H1 (cell line): ENCODE measurements around the gene RSPH9. TPM values are rescaled to one million over a fixed set of nuclear protein-coding genes. Genes with fewer than 3 reads are reported as not detected.

Experiments used
- CTCF ChIA-PET: fragments of 300-600 bp; sonication (Branson Sonifier 250); formaldehyde crosslinking; loops from one replicate; lab custom pipeline; 2021; ENCODE audit not compliant: partially characterized antibody; lab: Charles Lee
- POLR2A ChIA-PET: fragments of 300-600 bp; sonication (Branson Sonifier 250); formaldehyde crosslinking; loops from one replicate; lab custom pipeline; 2021; ENCODE audit warnings: inconsistent platforms; ENCODE audit not compliant: partially characterized antibody; lab: Charles Lee
- DNase-seq, 2 experiments: peaks; one replicate each; pipeline versions ENCODE4 v3.0.0 to v3.0.0-alpha.2; 2010 to 2022; ENCODE audit warnings: low spot score in 2 of 2, low read depth in 1 of 2, mixed read lengths in 1 of 2
- FAIRE-seq: peaks from 2 replicates; lab custom pipeline; 2011; peaks lifted over from hg19 to GRCh38; lab: Jason Lieb, UNC
- H2AFZ ChIP-seq: 2 replicates; pipeline ENCODE4 v1.8.1; 2012; ENCODE audit warnings: low read length, inconsistent platforms
- H2AK5ac ChIP-seq: 2 replicates; pipeline ENCODE4 v1.6.1; 2013; ENCODE audit warnings: low read depth, low read length
- H2BK120ac ChIP-seq: replicated peaks from 2 replicates; pipeline ENCODE3; 2013; ENCODE audit warnings: low read depth, low read length, inconsistent platforms
- H2BK12ac ChIP-seq: 2 replicates; pipeline ENCODE4 v1.6.1; 2013; ENCODE audit warnings: low read depth, low read length
- H2BK15ac ChIP-seq: 2 replicates; pipeline ENCODE4 v1.6.1; 2013; ENCODE audit warnings: low read length
- H2BK20ac ChIP-seq: 2 replicates; pipeline ENCODE4 v1.6.1; 2013; ENCODE audit warnings: low read length
- H2BK5ac ChIP-seq: 2 replicates; pipeline ENCODE4 v1.6.1; 2013; ENCODE audit warnings: low read depth, low read length
- H3K14ac ChIP-seq: 2 replicates; pipeline ENCODE4 v1.6.1; 2013; ENCODE audit warnings: inconsistent platforms; ENCODE audit not compliant: insufficient read length
- H3K18ac ChIP-seq: 2 replicates; pipeline ENCODE4 v1.6.1; 2013; ENCODE audit warnings: low read length; ENCODE audit errors: extremely low read depth
- H3K23ac ChIP-seq: 2 replicates; pipeline ENCODE4 v1.6.1; 2013; ENCODE audit warnings: inconsistent platforms; ENCODE audit not compliant: insufficient read length
- H3K23me2 ChIP-seq: 2 replicates; pipeline ENCODE4 v1.6.1; 2013; ENCODE audit warnings: low read depth, low read length
- H3K27ac ChIP-seq: 2 replicates; pipeline ENCODE4 v1.6.1; 2011; ENCODE audit warnings: low read depth, low read length, inconsistent platforms
- H3K27me3 ChIP-seq, 4 experiments: replicated peaks in 1 of 4; 1 replicate in 1 of 4; 2 replicates in 3 of 4; pipeline versions ENCODE4 v1.6.1 to v1.8.1; 2011 to 2013; ENCODE audit warnings: low read length in 3 of 4, mild to moderate bottlenecking in 3 of 4, inconsistent platforms in 2 of 4, mixed read lengths in 2 of 4, moderate library complexity in 1 of 4; ENCODE audit not compliant: control insufficient read depth in 3 of 4, insufficient read depth in 3 of 4; ENCODE audit errors: extremely low read depth in 1 of 4
- H3K36me3 ChIP-seq, 4 experiments: 2 replicates each; pipeline versions ENCODE4 v1.6.1 to v1.8.1; 2011 to 2013; ENCODE audit warnings: mild to moderate bottlenecking in 4 of 4, low read length in 3 of 4, moderate library complexity in 2 of 4, control low read depth in 1 of 4, inconsistent platforms in 1 of 4; ENCODE audit not compliant: insufficient read depth in 4 of 4, control insufficient read depth in 2 of 4
- H3K4ac ChIP-seq: replicated peaks from 2 replicates; pipeline ENCODE3; 2013; ENCODE audit warnings: low read length, low read depth, mixed read lengths, inconsistent platforms; ENCODE audit not compliant: insufficient read length
- H3K4me1 ChIP-seq, 4 experiments: replicated peaks in 1 of 4; 1 replicate in 1 of 4; 2 replicates in 3 of 4; pipeline versions ENCODE4 v1.6.1 to v1.8.1; 2011 to 2013; ENCODE audit warnings: low read length in 3 of 4, inconsistent platforms in 2 of 4, mixed read lengths in 1 of 4; ENCODE audit not compliant: insufficient read depth in 4 of 4, control insufficient read depth in 3 of 4
- H3K4me2 ChIP-seq, 2 experiments: 2 replicates each; pipeline versions ENCODE4 v1.6.1 to v1.8.1; 2011 to 2013; ENCODE audit warnings: low read depth in 2 of 2, low read length in 2 of 2, control low read depth in 1 of 2, inconsistent platforms in 1 of 2, mild to moderate bottlenecking in 1 of 2; ENCODE audit not compliant: insufficient read depth in 1 of 2
- H3K4me3 ChIP-seq, 4 experiments: fragments of 200-600, 300-600 bp in 1 of 4; sonication (generic), shearing (Covaris generic), sonication (Bioruptor Twin) in 1 of 4; 2 replicates each; pipeline versions ENCODE4 v1.5.1 to v1.8.1; 2011 to 2016; ENCODE audit warnings: low read length in 4 of 4, low read depth in 3 of 4, control low read depth in 2 of 4, inconsistent platforms in 2 of 4, mild to moderate bottlenecking in 2 of 4, mixed read lengths in 1 of 4, moderate library complexity in 1 of 4; ENCODE audit not compliant: insufficient read depth in 2 of 4; ENCODE audit errors: extremely low read depth in 1 of 4
- H3K56ac ChIP-seq: replicated peaks from 2 replicates; pipeline ENCODE3; 2013; ENCODE audit warnings: low read depth, mild to moderate bottlenecking, mixed read lengths, low read length, inconsistent platforms; ENCODE audit not compliant: insufficient read length
- H3K79me1 ChIP-seq: 2 replicates; pipeline ENCODE4 v1.6.1; 2013; ENCODE audit warnings: low read depth, low read length, control low read depth
- H3K79me2 ChIP-seq, 2 experiments: 2 replicates each; pipeline versions ENCODE4 v1.6.1 to v1.8.1; 2012 to 2013; ENCODE audit warnings: low read length in 2 of 2, mild to moderate bottlenecking in 2 of 2, inconsistent platforms in 1 of 2; ENCODE audit not compliant: insufficient read depth in 2 of 2, control insufficient read depth in 1 of 2
- H3K9ac ChIP-seq, 4 experiments: replicated peaks in 1 of 4; 1 replicate in 1 of 4; 2 replicates in 3 of 4; pipeline versions ENCODE4 v1.6.1 to v1.8.1; 2011 to 2013; ENCODE audit warnings: low read depth in 3 of 4, low read length in 3 of 4, control low read depth in 2 of 4, mild to moderate bottlenecking in 2 of 4, moderate library complexity in 2 of 4, inconsistent platforms in 1 of 4; ENCODE audit errors: extremely low read depth in 1 of 4
- H3K9me3 ChIP-seq, 2 experiments: 2 replicates each; pipeline versions ENCODE4 v1.6.1 to v1.8.1; 2012 to 2013; ENCODE audit warnings: mild to moderate bottlenecking in 2 of 2, moderate library complexity in 2 of 2, control low read depth in 1 of 2, inconsistent platforms in 1 of 2, low read depth in 1 of 2, low read length in 1 of 2, mixed read lengths in 1 of 2; ENCODE audit not compliant: insufficient read depth in 2 of 2
- H4K20me1 ChIP-seq, 2 experiments: replicated peaks in 1 of 2; 2 replicates each; pipeline versions ENCODE3 to v1.8.1; 2011 to 2013; ENCODE audit warnings: inconsistent platforms in 2 of 2, low read length in 2 of 2, mild to moderate bottlenecking in 1 of 2; ENCODE audit not compliant: insufficient read depth in 2 of 2, control insufficient read depth in 1 of 2
- H4K5ac ChIP-seq: 2 replicates; pipeline ENCODE4 v1.6.1; 2013; ENCODE audit warnings: low read length, low read depth, mixed read lengths, inconsistent platforms; ENCODE audit not compliant: insufficient read length
- H4K8ac ChIP-seq: 2 replicates; pipeline ENCODE4 v1.8.0; 2013; ENCODE audit warnings: mild to moderate bottlenecking, moderate library complexity, low read length, inconsistent platforms; ENCODE audit not compliant: insufficient read depth; ENCODE audit errors: extremely low read depth
- H4K91ac ChIP-seq: replicated peaks from 2 replicates; pipeline ENCODE3; 2013; ENCODE audit warnings: low read length, mixed read lengths, inconsistent platforms; ENCODE audit not compliant: insufficient read length
- ATF2 ChIP-seq: IDR thresholded peaks from 2 replicates; pipeline ENCODE4 v1.6.1; 2012; ENCODE audit warnings: low read length, inconsistent platforms
- EGR1 ChIP-seq: IDR thresholded peaks from 2 replicates; pipeline ENCODE4 v1.6.1; 2011; ENCODE audit warnings: low read depth, low read length, borderline replicate concordance
- MAX ChIP-seq: IDR thresholded peaks from 2 replicates; pipeline ENCODE4 v1.6.1; 2012; ENCODE audit warnings: inconsistent platforms
- POLR2A ChIP-seq, 2 experiments: IDR thresholded peaks; 1 replicate in 1 of 2; 2 replicates in 1 of 2; pipeline ENCODE4 v1.6.1; 2011; ENCODE audit warnings: low read depth in 2 of 2, low read length in 2 of 2, mild to moderate bottlenecking in 2 of 2; ENCODE audit errors: control extremely low read depth in 1 of 2
- POLR2AphosphoS5 ChIP-seq: IDR thresholded peaks from 2 replicates; pipeline ENCODE4 v1.6.1; 2011; ENCODE audit warnings: low read depth, low read length
- RAD21 ChIP-seq, 2 experiments: IDR thresholded peaks in 1 of 2; conservative IDR thresholded peaks in 1 of 2; 2 replicates each; pipeline ENCODE4 v1.6.1; 2011; ENCODE audit warnings: low read depth in 2 of 2, low read length in 2 of 2, improper control_type of control experiment in 1 of 2, inconsistent platforms in 1 of 2, mild to moderate bottlenecking in 1 of 2, moderate library complexity in 1 of 2
- RBBP5 ChIP-seq: IDR thresholded peaks from 2 replicates; pipeline ENCODE4 v1.7.1; 2012; ENCODE audit warnings: low read depth, mild to moderate bottlenecking, inconsistent platforms, low read length, moderate library complexity, borderline replicate concordance
- TEAD4 ChIP-seq: IDR thresholded peaks from 2 replicates; pipeline ENCODE4 v1.6.1; 2012; ENCODE audit warnings: low read depth, low read length, inconsistent platforms, mixed read lengths
- WGBS, 2 experiments: shearing (Covaris generic) in 1 of 2; methylation state at CpG; one replicate each; pipeline versions ENCODE4 v1.1.6 to v1.1.7; 2013 to 2015; ENCODE audit warnings: low lambda C conversion rate in 2 of 2, mixed read lengths in 2 of 2, inconsistent platforms in 1 of 2, low coverage in 1 of 2, missing lambda C conversion rate in 1 of 2; ENCODE audit not compliant: insufficient replicate concordance in 2 of 2, insufficient coverage in 1 of 2, insufficient read length in 1 of 2; ENCODE audit errors: extremely low coverage in 1 of 2, missing lambda C conversion rate in 1 of 2; 5-methylcytosine and 5-hydroxymethylcytosine counted together
- polyA plus RNA-seq, 7 experiments: library from polyadenylated mRNA; depleted of rRNA in 3 of 7; stranded (reverse) in 5 of 7; unstranded in 2 of 7; fragments of >200 nt in 5 of 7; fragments of 200-250 nt in 2 of 7; gene quantifications; 1 replicate in 5 of 7; 2 replicates in 1 of 7; 4 replicates in 1 of 7; pipeline versions ENCODE4 v1.2.1 to v1.2.3, GENCODE V29; 2011 to 2013; ENCODE audit warnings: missing spikeins in 2 of 7, mixed read lengths in 2 of 7
- total RNA-seq: library from RNA; stranded (reverse); fragmentation: NEBNext Ultra II Directional; extraction: Animal tissue kit (Norgen Biotek cat#: 25700); gene quantifications from 2 replicates; pipeline ENCODE4 v1.2.1, GENCODE V29; 2021

Gene RSPH9
- total and polyA plus RNA-seq, 2 of the 8 experiments (the other 6 are each of a cell fraction or from before 2014, with no cell fraction given): 0.15 to 0.23 TPM

GRCh38 chr6:43668151-43669028, 23.6 kb downstream of the RSPH9 start:
- WGBS, 2 experiments: 16% methylated on average over 17 of the region's 17 CpGs; no CpG with 5 or more reads in 1 of the 2 experiments
- TF ChIP-seq MAX (peak; percentile 60), TEAD4 (peak; percentile 81), RAD21 (IDR thresholded peaks at IDR 0.05 in 1 of 2, conservative IDR thresholded peaks at IDR 0.05 in 1 of 2; ENCODE audit: low read depth in 2 of 2, low read length in 2 of 2) (peak; percentile 33 to 44; a peak in 3 of 4 replicates), POLR2A (IDR thresholded peaks at IDR 0.05; ENCODE audit: control extremely low read depth in 1 of 2, low read depth in 2 of 2, low read length in 2 of 2) (peak in 1 of 2 experiments; percentile 59; a peak in 1 of 3 replicates), EGR1 (no peak), ATF2 (no peak), POLR2AphosphoS5 (peak; percentile 93), RBBP5 (no peak)

More at GRCh38 chr6:43668151-43669028, 23.6 kb downstream of the RSPH9 start:
- Histone ChIP-seq H4K5ac (peak overlapping the region; percentile 11), H2BK5ac (peak overlapping the region; percentile 80), H3K4me3 (peak overlapping the region in 2 of 4 experiments; percentile 0 to 48; a peak in 3 of 8 replicates), H3K27ac (no peak overlapping the region; the same call in 1 of the 2 replicates), H3K56ac (no peak overlapping the region), H3K4me1 (peaks cover 5 to 27% (median 22%) of the 10 kb centered on the region in 4 experiments), H3K4ac (peak overlapping the region; percentile 9), H3K14ac (no peak overlapping the region), H3K18ac (peak overlapping the region; percentile 96), H2BK15ac (peak overlapping the region; percentile 73; the same call in 1 of the 2 replicates), H4K91ac (peak overlapping the region; percentile 25), H2BK12ac (peak overlapping the region; percentile 51; the same call in 1 of the 2 replicates), H3K27me3 (no peaks in the 10 kb centered on the region; a peak in 2 of 7 replicates), H3K4me2 (peak overlapping the region; percentile 58 to 85), H3K9ac (peak overlapping the region in 2 of 4 experiments; percentile 16 to 25; a peak in 1 of 7 replicates), H4K8ac (no peak overlapping the region), H2BK120ac (no peak overlapping the region), H3K23ac (no peak overlapping the region), H3K79me2 (no peaks in the 10 kb centered on the region), H3K36me3 (peaks cover 9 to 21% (median 10%) of the 10 kb centered on the region in 4 experiments; a peak in 5 of 8 replicates), H2AFZ (no peak overlapping the region), H3K23me2 (peaks cover 3% of the 10 kb centered on the region; the same call in 1 of the 2 replicates), H4K20me1 (peaks cover 0 to 2% of the 10 kb centered on the region in 2 experiments), H2AK5ac (no peak overlapping the region), H3K79me1 (no peaks in the 10 kb centered on the region), H3K9me3 (no peaks in the 10 kb centered on the region), H2BK20ac (peak overlapping the region; percentile 75)
- peak; percentile 60 to 83 for DNase-seq
- CTCF ChIA-PET: interaction anchor here (0.6 to 12.6 kb wide), 50 partner anchors 9 to 411 kb away, joined by 3 to 146 read pairs (median 5); partner anchors contain the start of genes RSPH9 and VEGFA
- POLR2A ChIA-PET: interaction anchor here (0.7 to 10.0 kb wide), 31 partner anchors 10 to 578 kb away, joined by 3 to 85 read pairs (median 5); partner anchors contain the start of genes GTPBP2, HSP90AB1, MAD2L1BP and MRPS18A
- FAIRE-seq: no peak
